Effector memory CD4-positive, alpha-beta T cell (primary cell): ENCODE data around the gene RPL37A.

Experiments used
- DNase-seq, 3 donors: peaks; one replicate each; pipeline ENCODE4 v3.0.0-alpha.2; 2020
- H3K27ac ChIP-seq: 2 replicates; pipeline ENCODE4 v1.7.0; 2013; ENCODE audit warnings: mild to moderate bottlenecking, low read length, moderate library complexity; ENCODE audit not compliant: insufficient read depth, poor library complexity, severe bottlenecking
- H3K27me3 ChIP-seq: replicated peaks from 2 replicates; pipeline ENCODE4 v1.7.0; 2013; ENCODE audit warnings: mild to moderate bottlenecking, low read length; ENCODE audit not compliant: insufficient read depth, control insufficient read depth, poor library complexity, severe bottlenecking
- H3K36me3 ChIP-seq: 2 replicates; pipeline ENCODE4 v1.7.0; 2013; ENCODE audit warnings: mild to moderate bottlenecking, low read length, moderate library complexity; ENCODE audit not compliant: control insufficient read depth, insufficient read depth
- H3K4me1 ChIP-seq: 2 replicates; pipeline ENCODE4 v1.7.0; 2013; ENCODE audit warnings: low read length, mild to moderate bottlenecking; ENCODE audit not compliant: control insufficient read depth, insufficient read depth, poor library complexity, severe bottlenecking
- H3K4me3 ChIP-seq: 2 replicates; pipeline ENCODE4 v1.7.0; 2013; ENCODE audit warnings: low read length, low read depth, mild to moderate bottlenecking; ENCODE audit not compliant: insufficient read depth, poor library complexity, severe bottlenecking
- H3K9me3 ChIP-seq: 2 replicates; pipeline ENCODE4 v1.7.0; 2013; ENCODE audit warnings: mild to moderate bottlenecking, low read length, moderate library complexity; ENCODE audit not compliant: control insufficient read depth

RPL37A gene

GRCh38 chr2:216500572-216500971 lies 1.9 kb downstream of the RPL37A start:
- no peaks in the 10 kb centered on the region for H3K9me3 ChIP-seq
- H3K36me3 ChIP-seq: peaks cover 49% of the 10 kb centered on the region
- H3K4me3 ChIP-seq: no peak overlapping the region
- peaks cover 20% of the 10 kb centered on the region for H3K4me1 ChIP-seq
- H3K27ac ChIP-seq: no peak overlapping the region
- no peak for DNase-seq
- H3K27me3 ChIP-seq: no peaks in the 10 kb centered on the region

GRCh38 chr2:216501854-216502253 lies 3.2 kb downstream of the RPL37A start:
- Histone ChIP-seq H3K36me3 (peaks cover 49% of the 10 kb centered on the region), H3K4me1 (peaks cover 20% of the 10 kb centered on the region)
- DNase-seq: no peak

DNA sequence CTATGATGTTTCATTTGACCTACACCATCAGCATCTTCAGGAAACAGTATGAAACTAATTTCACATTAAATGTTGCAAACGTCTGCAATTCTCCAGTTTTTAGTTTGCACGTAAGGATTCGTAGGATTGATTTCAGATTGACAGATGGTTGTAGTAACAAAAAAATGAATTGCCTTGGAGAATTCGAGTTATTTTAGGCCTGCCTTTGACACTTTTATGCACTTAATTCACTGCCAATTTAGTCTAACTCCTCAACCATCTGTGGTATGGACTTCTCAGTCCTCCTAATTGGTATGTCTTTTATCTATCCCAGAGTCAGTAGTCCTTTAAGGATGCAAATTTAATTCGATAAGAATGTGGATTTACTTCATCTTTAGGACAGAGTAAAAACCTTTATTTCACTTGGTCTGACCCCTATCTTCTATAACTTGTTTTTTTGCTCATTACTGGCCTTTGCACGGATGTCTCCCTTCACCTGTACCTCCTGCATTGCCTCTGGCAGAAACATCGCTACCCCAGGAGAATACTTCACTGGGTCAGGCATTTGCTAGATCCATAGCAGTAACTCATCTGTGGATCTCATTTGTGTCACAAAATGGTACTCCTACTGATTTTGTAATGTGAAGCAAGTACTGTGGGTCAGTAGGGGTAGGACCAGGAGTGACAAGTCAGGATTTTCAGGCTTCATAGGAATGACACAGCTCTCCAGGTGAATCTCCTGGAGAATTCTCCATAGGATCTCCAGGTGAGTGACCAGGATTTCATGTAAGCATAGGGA lies 3.9 kb downstream of the RPL37A start:
- Histone ChIP-seq H3K27ac (no peak overlapping the region), H3K27me3 (no peaks in the 10 kb centered on the region), H3K4me1 (peaks cover 19% of the 10 kb centered on the region), H3K9me3 (no peaks in the 10 kb centered on the region), H3K4me3 (no peak overlapping the region), H3K36me3 (peaks cover 49% of the 10 kb centered on the region)
- no peak for DNase-seq

More at GRCh38 chr2:216501854-216502253, 3.2 kb downstream of the RPL37A start:
- no peaks in the 10 kb centered on the region for H3K9me3 ChIP-seq
- H3K27me3 ChIP-seq: no peaks in the 10 kb centered on the region
- H3K4me3 ChIP-seq: no peak overlapping the region
- H3K27ac ChIP-seq: no peak overlapping the region

DNA sequence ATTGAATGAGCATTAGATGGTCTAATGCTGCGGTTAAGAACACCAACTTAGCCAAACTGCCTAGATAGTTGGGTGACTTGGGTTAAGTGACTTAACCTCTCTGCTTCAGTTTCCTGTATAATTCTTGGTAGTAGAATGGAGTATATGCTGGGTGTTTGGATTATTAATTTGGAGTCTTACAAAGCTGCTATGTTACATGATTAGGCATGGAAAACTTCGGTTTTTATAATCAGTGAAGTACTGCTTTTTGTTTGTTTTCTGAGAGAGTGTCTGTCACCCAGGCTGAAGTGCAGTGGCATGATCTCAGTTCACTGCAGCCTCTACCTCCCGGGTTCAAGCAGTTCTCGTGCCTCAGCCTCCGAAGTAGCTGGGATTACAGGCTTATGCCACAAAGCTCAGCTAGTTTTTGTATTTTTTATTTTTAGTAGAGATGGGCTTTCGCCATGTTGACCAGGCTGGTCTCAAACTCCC lies 4.5 kb downstream of the RPL37A start:
- no peaks in the 10 kb centered on the region for H3K9me3 ChIP-seq
- H3K36me3 ChIP-seq: peaks cover 49% of the 10 kb centered on the region
- H3K4me3 ChIP-seq: no peak overlapping the region
- no peaks in the 10 kb centered on the region for H3K27me3 ChIP-seq
- DNase-seq: no peak
- H3K4me1 ChIP-seq: peaks cover 13% of the 10 kb centered on the region
- H3K27ac ChIP-seq: no peak overlapping the region

- DNase-seq: no peak
- Histone ChIP-seq H3K4me1 (peaks cover 10% of the 10 kb centered on the region), H3K9me3 (no peaks in the 10 kb centered on the region), H3K27me3 (no peaks in the 10 kb centered on the region), H3K36me3 (peaks cover 49% of the 10 kb centered on the region), H3K27ac (no peak overlapping the region), H3K4me3 (no peak overlapping the region)
Observed at GRCh38 chr2:216503697-216504375, 5.2 kb downstream of the RPL37A start.

GRCh38 chr2:216504376-216504762 lies 5.7 kb downstream of the RPL37A start:
- peaks cover 49% of the 10 kb centered on the region for H3K36me3 ChIP-seq
- no peak for DNase-seq
- peaks cover 10% of the 10 kb centered on the region for H3K4me1 ChIP-seq
- H3K4me3 ChIP-seq: no peak overlapping the region
- no peaks in the 10 kb centered on the region for H3K27me3 ChIP-seq
- H3K9me3 ChIP-seq: no peaks in the 10 kb centered on the region
- no peak overlapping the region for H3K27ac ChIP-seq

DNA sequence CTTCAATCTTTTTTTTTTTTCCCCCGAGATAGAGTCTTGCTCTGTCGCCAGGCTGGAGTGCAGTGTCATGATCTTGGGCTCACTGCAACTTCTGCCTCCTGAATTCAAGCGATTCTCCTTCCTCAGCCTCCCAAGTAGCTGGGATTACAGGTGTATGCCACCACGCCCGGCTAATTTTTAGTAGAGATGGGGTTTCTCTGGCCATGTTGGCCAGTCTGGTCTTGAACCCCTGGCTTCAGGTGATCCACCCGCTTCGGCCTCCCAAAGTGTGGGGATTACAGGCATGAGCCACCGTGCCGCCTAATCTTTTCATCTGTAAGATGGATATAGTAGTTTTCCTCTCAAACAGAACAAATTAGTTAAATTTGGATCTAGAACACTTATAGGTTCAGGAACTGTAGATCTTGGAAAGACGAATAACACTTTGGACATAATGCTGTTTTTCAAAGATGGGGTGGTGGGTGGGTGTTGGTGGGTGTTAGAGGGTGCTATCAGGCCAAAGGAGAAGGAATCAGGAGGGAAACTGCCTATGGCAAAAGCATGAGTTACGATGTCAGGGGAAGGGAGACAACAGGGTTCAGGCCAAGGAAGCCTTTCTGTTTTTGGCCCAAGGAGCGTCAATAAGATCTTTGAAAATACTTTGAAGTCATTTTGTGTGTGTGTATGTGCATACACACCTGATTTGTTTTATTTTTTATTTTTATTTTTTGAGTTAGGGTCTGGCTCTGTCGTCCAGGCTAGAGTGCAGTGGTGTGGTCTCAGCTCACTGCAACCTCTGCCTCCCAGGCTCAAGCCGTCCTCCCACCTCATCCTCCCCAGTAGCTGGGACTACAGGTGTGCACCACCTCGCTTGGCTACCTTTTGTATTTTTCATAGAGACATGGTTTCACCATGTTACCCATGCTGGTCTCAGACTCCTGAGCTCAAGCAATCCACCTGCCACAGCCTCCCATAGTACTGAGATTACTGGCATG lies 6.8 kb downstream of the RPL37A start:
- Histone ChIP-seq H3K27ac (no peak overlapping the region), H3K27me3 (no peaks in the 10 kb centered on the region), H3K9me3 (no peaks in the 10 kb centered on the region), H3K4me1 (peaks cover under 1% of the 10 kb centered on the region), H3K4me3 (no peak overlapping the region), H3K36me3 (peaks cover 42% of the 10 kb centered on the region)
- DNase-seq: no peak

DNA sequence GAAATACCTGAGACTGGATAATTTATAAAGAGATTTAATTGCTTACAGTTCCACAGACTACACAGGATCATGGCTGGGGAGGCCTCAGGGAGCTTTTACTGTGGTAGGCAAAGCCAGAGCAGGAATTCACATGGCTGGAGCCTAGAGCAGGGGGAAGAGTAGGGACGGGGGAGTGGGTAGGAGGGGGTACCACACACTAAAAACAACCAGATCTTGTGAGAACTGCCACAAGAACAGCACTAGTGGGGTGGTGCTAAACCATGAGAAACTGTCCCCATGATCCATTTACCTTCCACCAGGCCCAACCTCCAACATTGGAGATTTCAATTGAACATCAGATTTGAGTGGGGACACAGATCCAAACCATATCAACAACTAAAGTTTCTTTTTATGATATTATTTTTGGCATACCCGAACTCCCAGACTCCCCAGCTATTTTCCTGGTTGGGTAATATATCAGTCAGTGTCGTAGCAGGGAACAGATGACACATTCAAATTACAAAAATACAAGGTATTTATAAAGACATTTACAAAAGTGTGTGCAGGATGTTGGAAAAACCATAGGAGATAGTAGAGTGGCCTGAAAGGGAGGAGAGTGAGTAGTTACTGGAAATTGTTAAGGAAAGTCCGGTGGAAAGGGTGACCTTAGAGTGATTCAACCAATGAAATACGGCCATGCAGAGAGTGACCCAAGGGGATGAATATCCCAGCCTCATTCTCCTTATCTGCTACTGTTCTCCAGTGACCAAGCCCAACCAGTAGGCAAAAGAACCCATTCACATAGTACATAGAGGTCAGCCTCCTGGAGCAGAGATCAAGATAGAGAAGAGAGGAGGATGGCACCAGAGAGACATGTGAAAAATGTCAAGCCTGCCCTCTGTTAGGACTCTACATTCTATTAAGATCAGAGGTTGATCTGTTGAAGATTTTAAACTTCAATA lies 8.8 kb downstream of the RPL37A start:
- DNase-seq: no peak
- H3K4me3 ChIP-seq: no peak overlapping the region
- no peaks in the 10 kb centered on the region for H3K4me1 ChIP-seq
- no peaks in the 10 kb centered on the region for H3K27me3 ChIP-seq
- no peak overlapping the region for H3K27ac ChIP-seq
- no peaks in the 10 kb centered on the region for H3K9me3 ChIP-seq
- peaks cover 21% of the 10 kb centered on the region for H3K36me3 ChIP-seq

GRCh38 chr2:216508229-216508628 lies 9.6 kb downstream of the RPL37A start:
- Histone ChIP-seq H3K9me3 (no peaks in the 10 kb centered on the region), H3K27me3 (no peaks in the 10 kb centered on the region), H3K36me3 (peaks cover 14% of the 10 kb centered on the region), H3K4me1 (no peaks in the 10 kb centered on the region), H3K4me3 (no peak overlapping the region), H3K27ac (no peak overlapping the region)
- no peak for DNase-seq
